SK-N-SH treated with all-trans-retinoic acid at 6 μM for 48 hours (cell line): ENCODE results near the gene ZNF281.

Experiments used
- PATZ1 ChIP-seq: fragments of 250-450 bp; sonication (Bioruptor Pico); IDR thresholded peaks from 2 replicates; pipeline ENCODE4 v1.8.0; 2020; ENCODE audit warnings: mild to moderate bottlenecking, moderate library complexity, borderline replicate concordance
- TCF4 ChIP-seq: fragments of 250-450 bp; sonication (Bioruptor Pico); IDR thresholded peaks from 2 replicates; pipeline ENCODE4 v1.8.0; 2021; ENCODE audit warnings: mild to moderate bottlenecking, moderate library complexity, borderline replicate concordance
- TF ChIP-seq, protein P1 (sequence below): fragments of 250-450 bp; sonication (Bioruptor Pico); IDR thresholded peaks from 2 replicates; pipeline ENCODE4 v1.5.1; 2020; ENCODE audit warnings: low read depth, mild to moderate bottlenecking, moderate library complexity

GRCh38 chr1:200457810-200458209 lies 48.0 kb upstream of the ZNF281 start:
- TF ChIP-seq PATZ1, result no peak
- no peak for TF ChIP-seq TCF4 (CRISPR knock-in tag)
- TF ChIP-seq, protein P1, sequence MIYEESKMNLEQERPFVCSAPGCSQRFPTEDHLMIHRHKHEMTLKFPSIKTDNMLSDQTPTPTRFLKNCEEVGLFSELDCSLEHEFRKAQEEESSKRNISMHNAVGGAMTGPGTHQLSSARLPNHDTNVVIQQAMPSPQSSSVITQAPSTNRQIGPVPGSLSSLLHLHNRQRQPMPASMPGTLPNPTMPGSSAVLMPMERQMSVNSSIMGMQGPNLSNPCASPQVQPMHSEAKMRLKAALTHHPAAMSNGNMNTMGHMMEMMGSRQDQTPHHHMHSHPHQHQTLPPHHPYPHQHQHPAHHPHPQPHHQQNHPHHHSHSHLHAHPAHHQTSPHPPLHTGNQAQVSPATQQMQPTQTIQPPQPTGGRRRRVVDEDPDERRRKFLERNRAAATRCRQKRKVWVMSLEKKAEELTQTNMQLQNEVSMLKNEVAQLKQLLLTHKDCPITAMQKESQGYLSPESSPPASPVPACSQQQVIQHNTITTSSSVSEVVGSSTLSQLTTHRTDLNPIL (CRISPR knock-in tag), result no peak
